K562 (cell line): ENCODE results near the gene ZER1. TPM values are rescaled to one million over a fixed set of nuclear protein-coding genes. Genes with fewer than 3 reads are reported as not detected.
A peak's percentile ranks its signal among the peaks of the same experiment; 100 is the strongest.

Experiments
- ARHGAP35 ChIP-seq: fragments of 450-650 bp; IDR thresholded peaks from 2 replicates; pipeline ENCODE4 v1.6.1; 2018; ENCODE audit not compliant: partially characterized antibody
- BRCA1 ChIP-seq, 2 experiments: fragments of 450-650 bp in 1 of 2; sonication (generic) in 1 of 2; formaldehyde crosslinking in 1 of 2; IDR thresholded peaks; 2 replicates each; pipeline versions ENCODE4 v1.5.0 to v1.6.1; 2017 to 2020; ENCODE audit warnings: mild to moderate bottlenecking in 1 of 2, missing genetic modification reagents in 1 of 2
- CBFB ChIP-seq: sonication (generic); formaldehyde crosslinking; IDR thresholded peaks from 2 replicates; pipeline ENCODE4 v1.4.0; 2020; ENCODE audit warnings: mild to moderate bottlenecking, missing genetic modification reagents
- CBX3 ChIP-seq, 2 experiments: IDR thresholded peaks; 1 replicate in 1 of 2; 2 replicates in 1 of 2; pipeline ENCODE4 v1.6.1; 2012; ENCODE audit warnings: inconsistent platforms in 2 of 2, low read length in 2 of 2, borderline replicate concordance in 1 of 2, control low read depth in 1 of 2
- CCAR2 ChIP-seq: fragments of 200-400 bp; formaldehyde crosslinking; IDR thresholded peaks from 2 replicates; pipeline ENCODE4 v1.6.1; 2017; ENCODE audit warnings: mild to moderate bottlenecking, low read depth, low read length
- EHMT2 ChIP-seq: fragments of 450-650 bp; IDR thresholded peaks from 2 replicates; pipeline ENCODE4 v1.6.1; 2018; ENCODE audit warnings: antibody characterized with exemption
- FOXK1 ChIP-seq: sonication (generic); formaldehyde crosslinking; IDR thresholded peaks from 2 replicates; pipeline ENCODE4 v1.8.0; 2022; ENCODE audit warnings: missing genetic modification reagents, mild to moderate bottlenecking, borderline replicate concordance
- ILF3 ChIP-seq: fragments of 450-650 bp; IDR thresholded peaks from 2 replicates; pipeline ENCODE4 v1.6.1; 2018; ENCODE audit warnings: antibody characterized with exemption, mild to moderate bottlenecking, moderate library complexity, borderline replicate concordance
- KDM1A ChIP-seq, 2 experiments: fragments of 450-650 bp; IDR thresholded peaks; 2 replicates each; pipeline ENCODE4 v1.6.1; 2016; ENCODE audit warnings: mild to moderate bottlenecking in 2 of 2
- MTF1 ChIP-seq: fragments of 250-450 bp; sonication (Bioruptor Pico); IDR thresholded peaks from 2 replicates; pipeline ENCODE4 v1.9.0; 2021; ENCODE audit warnings: moderate library complexity, mild to moderate bottlenecking, inconsistent platforms, borderline replicate concordance
- NR2F6 ChIP-seq: fragments of 450-650 bp; formaldehyde crosslinking; IDR thresholded peaks from 2 replicates; pipeline ENCODE4 v1.4.0; 2020; ENCODE audit warnings: mild to moderate bottlenecking
- PCBP2 ChIP-seq: fragments of 200-400 bp; formaldehyde crosslinking; IDR thresholded peaks from 2 replicates; pipeline ENCODE4 v1.6.1; 2018; ENCODE audit warnings: low read length, low read depth, mild to moderate bottlenecking, moderate library complexity; ENCODE audit not compliant: poor library complexity, severe bottlenecking
- PHF20 ChIP-seq: fragments of 450-650 bp; IDR thresholded peaks from 2 replicates; pipeline ENCODE4 v1.6.1; 2018; ENCODE audit not compliant: partially characterized antibody
- POLR2G ChIP-seq: fragments of 200-400 bp; formaldehyde crosslinking; IDR thresholded peaks from 2 replicates; pipeline ENCODE4 v1.6.1; 2017; ENCODE audit warnings: low read depth, mild to moderate bottlenecking, antibody characterized with exemption, low read length, moderate library complexity
- RBM17 ChIP-seq: fragments of 200-400 bp; formaldehyde crosslinking; IDR thresholded peaks from 2 replicates; pipeline ENCODE4 v1.6.1; 2017; ENCODE audit warnings: low read depth, mild to moderate bottlenecking, low read length, borderline replicate concordance
- SMAD3 ChIP-seq: fragments of 450-650 bp; formaldehyde crosslinking; conservative IDR thresholded peaks from 2 replicates; pipeline ENCODE4 v1.4.0; 2020; ENCODE audit warnings: mild to moderate bottlenecking
- TBL1XR1 ChIP-seq, 2 experiments: IDR thresholded peaks; 2 replicates each; pipeline ENCODE4 v1.6.1; 2012; ENCODE audit warnings: improper control_type of control experiment in 2 of 2, low read length in 2 of 2, mild to moderate bottlenecking in 1 of 2
- ZNF384 ChIP-seq: IDR thresholded peaks from 2 replicates; pipeline ENCODE4 v1.6.1; 2012; ENCODE audit warnings: low read depth, low read length, improper control_type of control experiment
- polyA plus RNA-seq, 8 experiments: library from polyadenylated mRNA; depleted of rRNA in 4 of 8; stranded (reverse) in 5 of 8; unstranded in 3 of 8; fragments of >200 nt; fragmentation: Nextera tagmentation in 2 of 8; fragmentation: Illumina TruSeq in 1 of 8; extraction: Ambion mirVana in 2 of 8; extraction: Trizol in 1 of 8; gene quantifications; 2 replicates each; pipeline versions ENCODE4 v1.2.1 to v1.2.3, GENCODE V29; 2011 to 2014; ENCODE audit warnings: inconsistent platforms in 1 of 8, missing spikeins in 1 of 8
- total RNA-seq, 7 experiments: library from RNA; depleted of rRNA in 6 of 7; stranded (reverse); fragments of >200 nt in 6 of 7; fragmentation: Illumina TruSeq in 2 of 7; extraction: Trizol in 2 of 7; gene quantifications; 2 replicates each; pipeline versions ENCODE4 v1.2.1 to v1.2.3, GENCODE V29; 2011 to 2021; ENCODE audit warnings: low replicate concordance in 1 of 7
- TF ChIP-seq, protein P1 (sequence below): fragments of 450-650 bp; formaldehyde crosslinking; IDR thresholded peaks from 2 replicates; pipeline ENCODE4 v1.4.0; 2020; ENCODE audit warnings: mild to moderate bottlenecking
- TF ChIP-seq, protein P2 (sequence below), 2 experiments: fragments of 250-450 bp in 1 of 2; fragments of 450-650 bp in 1 of 2; sonication (Bioruptor Pico) in 1 of 2; IDR thresholded peaks; 2 replicates each; pipeline versions ENCODE4 v1.6.1 to v1.8.0; 2016 to 2021; ENCODE audit warnings: mild to moderate bottlenecking in 2 of 2, moderate library complexity in 2 of 2, missing compliant biosample characterization in 1 of 2, missing genetic modification characterization in 1 of 2
- TF ChIP-seq, protein P3 (sequence below), 2 experiments: fragments of 200-800 bp in 1 of 2; sonication (Bioruptor generic) in 1 of 2; sonication (generic) in 1 of 2; formaldehyde crosslinking in 1 of 2; IDR thresholded peaks in 1 of 2; conservative IDR thresholded peaks in 1 of 2; 2 replicates each; pipeline versions ENCODE4 v1.5.0 to v1.6.1; 2016 to 2020; ENCODE audit warnings: missing compliant biosample characterization in 1 of 2, missing genetic modification characterization in 1 of 2, missing genetic modification reagents in 1 of 2
- TF ChIP-seq, protein P4 (sequence below): fragments of 450-650 bp; formaldehyde crosslinking; IDR thresholded peaks from 2 replicates; pipeline ENCODE4 v1.4.0; 2020; ENCODE audit warnings: mild to moderate bottlenecking, moderate library complexity

The ZER1 gene
- total and polyA plus RNA-seq, 9 of the 15 experiments (the other 6 are each of a cell fraction or from before 2014, with no cell fraction given) = 0.07 to 10.7 (median 6.2) TPM

DNA sequence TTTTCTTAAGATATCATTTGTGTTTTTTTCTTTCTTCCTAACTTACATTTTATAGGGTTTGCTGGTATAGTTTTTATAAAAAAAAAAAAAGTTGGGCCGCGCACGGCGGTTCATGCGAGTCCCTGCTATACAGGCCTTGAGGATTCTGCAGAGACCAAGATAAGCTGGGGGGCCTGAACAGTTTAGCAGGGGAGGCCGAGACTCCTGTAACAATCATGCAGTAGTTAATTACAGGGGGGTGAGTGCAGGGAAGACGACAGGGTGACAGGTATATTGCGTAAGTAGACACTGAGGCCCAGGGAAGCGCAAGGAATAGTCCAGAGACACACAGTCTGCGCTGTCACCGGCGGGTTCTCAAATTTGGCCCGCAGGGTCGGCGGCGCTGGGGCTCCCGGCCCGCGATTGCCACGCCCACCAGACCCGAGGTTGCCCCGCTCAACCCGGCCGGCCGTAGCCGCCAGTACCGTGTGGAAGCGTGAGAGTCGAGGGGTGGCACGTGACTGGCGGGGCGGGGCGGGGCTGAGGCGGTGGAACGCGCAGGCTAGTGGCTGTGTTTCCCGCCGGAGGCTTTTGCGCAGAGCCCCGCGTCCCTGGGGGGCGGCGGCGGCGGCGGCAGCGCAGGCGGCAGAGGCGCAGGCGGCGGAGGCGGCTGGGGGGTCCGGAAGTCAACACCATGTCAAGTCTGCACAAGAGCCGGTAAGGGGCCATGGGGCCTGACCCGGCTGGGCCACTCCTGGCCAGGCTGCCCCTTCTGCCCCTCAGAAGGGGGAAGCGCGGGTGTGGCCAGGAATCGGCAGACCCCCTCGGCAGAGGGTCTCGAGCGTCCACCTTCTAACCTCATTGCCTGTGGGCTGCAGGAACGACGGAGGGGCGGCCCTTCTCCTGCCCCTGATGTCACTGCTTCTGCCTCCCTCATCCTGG, 15.2 kb upstream of the ZER1 start, which contains the start of gene TBC1D13 (continued):
- TF ChIP-seq, protein P1, sequence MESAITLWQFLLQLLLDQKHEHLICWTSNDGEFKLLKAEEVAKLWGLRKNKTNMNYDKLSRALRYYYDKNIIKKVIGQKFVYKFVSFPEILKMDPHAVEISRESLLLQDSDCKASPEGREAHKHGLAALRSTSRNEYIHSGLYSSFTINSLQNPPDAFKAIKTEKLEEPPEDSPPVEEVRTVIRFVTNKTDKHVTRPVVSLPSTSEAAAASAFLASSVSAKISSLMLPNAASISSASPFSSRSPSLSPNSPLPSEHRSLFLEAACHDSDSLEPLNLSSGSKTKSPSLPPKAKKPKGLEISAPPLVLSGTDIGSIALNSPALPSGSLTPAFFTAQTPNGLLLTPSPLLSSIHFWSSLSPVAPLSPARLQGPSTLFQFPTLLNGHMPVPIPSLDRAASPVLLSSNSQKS (CRISPR knock-in tag) = no peak
- no peak for TF ChIP-seq ILF3
- TF ChIP-seq KDM1A (IDR thresholded peaks at IDR 0.05) = no peak
- TF ChIP-seq ARHGAP35 = no peak
- peak in 1 of 2 experiments; percentile 91; a peak in 2 of 3 replicates for TF ChIP-seq CBX3 (IDR thresholded peaks at IDR 0.05; ENCODE audit: borderline replicate concordance in 1 of 2, low read length in 2 of 2)
- TF ChIP-seq SMAD3 (CRISPR knock-in tag) = no peak
- TF ChIP-seq PHF20 = peak; percentile 82
- no peak for TF ChIP-seq BRCA1 (IDR thresholded peaks at IDR 0.05)
- TF ChIP-seq BRCA1 (CRISPR knock-in tag; IDR thresholded peaks at IDR 0.05) = no peak
- TF ChIP-seq POLR2G = peak; percentile 90
- TF ChIP-seq NR2F6 (CRISPR knock-in tag) = no peak
- TF ChIP-seq EHMT2 = no peak
- TF ChIP-seq TBL1XR1 (IDR thresholded peaks at IDR 0.05; ENCODE audit: low read length in 2 of 2) = peak; percentile 21 to 33; a peak in 1 of 4 replicates
- TF ChIP-seq, protein P2, sequence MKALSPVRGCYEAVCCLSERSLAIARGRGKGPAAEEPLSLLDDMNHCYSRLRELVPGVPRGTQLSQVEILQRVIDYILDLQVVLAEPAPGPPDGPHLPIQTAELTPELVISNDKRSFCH (CRISPR knock-in tag; IDR thresholded peaks at IDR 0.05) = no peak
- TF ChIP-seq, protein P2 (tag; IDR thresholded peaks at IDR 0.05) = peak; percentile 70; the same call in 1 of the 2 replicates
- TF ChIP-seq RBM17 = no peak
- peak; percentile 63 for TF ChIP-seq ZNF384
- TF ChIP-seq, protein P3, sequence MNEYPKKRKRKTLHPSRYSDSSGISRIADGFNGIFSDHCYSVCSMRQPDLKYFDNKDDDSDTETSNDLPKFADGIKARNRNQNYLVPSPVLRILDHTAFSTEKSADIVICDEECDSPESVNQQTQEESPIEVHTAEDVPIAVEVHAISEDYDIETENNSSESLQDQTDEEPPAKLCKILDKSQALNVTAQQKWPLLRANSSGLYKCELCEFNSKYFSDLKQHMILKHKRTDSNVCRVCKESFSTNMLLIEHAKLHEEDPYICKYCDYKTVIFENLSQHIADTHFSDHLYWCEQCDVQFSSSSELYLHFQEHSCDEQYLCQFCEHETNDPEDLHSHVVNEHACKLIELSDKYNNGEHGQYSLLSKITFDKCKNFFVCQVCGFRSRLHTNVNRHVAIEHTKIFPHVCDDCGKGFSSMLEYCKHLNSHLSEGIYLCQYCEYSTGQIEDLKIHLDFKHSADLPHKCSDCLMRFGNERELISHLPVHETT (CRISPR knock-in tag; conservative IDR thresholded peaks at IDR 0.05 in 1 of 2, IDR thresholded peaks at IDR 0.05 in 1 of 2) = peak in 1 of 2 experiments; percentile 99; a peak in 2 of 4 replicates
- peak; percentile 56 for TF ChIP-seq PCBP2
- TF ChIP-seq, protein P4, sequence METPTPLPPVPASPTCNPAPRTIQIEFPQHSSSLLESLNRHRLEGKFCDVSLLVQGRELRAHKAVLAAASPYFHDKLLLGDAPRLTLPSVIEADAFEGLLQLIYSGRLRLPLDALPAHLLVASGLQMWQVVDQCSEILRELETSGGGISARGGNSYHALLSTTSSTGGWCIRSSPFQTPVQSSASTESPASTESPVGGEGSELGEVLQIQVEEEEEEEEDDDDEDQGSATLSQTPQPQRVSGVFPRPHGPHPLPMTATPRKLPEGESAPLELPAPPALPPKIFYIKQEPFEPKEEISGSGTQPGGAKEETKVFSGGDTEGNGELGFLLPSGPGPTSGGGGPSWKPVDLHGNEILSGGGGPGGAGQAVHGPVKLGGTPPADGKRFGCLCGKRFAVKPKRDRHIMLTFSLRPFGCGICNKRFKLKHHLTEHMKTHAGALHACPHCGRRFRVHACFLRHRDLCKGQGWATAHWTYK (CRISPR knock-in tag) = peak; percentile 46; the same call in 1 of the 2 replicates
- TF ChIP-seq FOXK1 (CRISPR knock-in tag) = no peak
- TF ChIP-seq CCAR2 = no peak
- TF ChIP-seq CBFB (CRISPR knock-in tag) = peak; percentile 58; the same call in 1 of the 2 replicates
- TF ChIP-seq MTF1 = no peak
